ENCODE results near the gene CLINT1. TPM values are rescaled to one million over a fixed set of nuclear protein-coding genes. Genes with fewer than 3 reads are reported as not detected.
"Not testable (repeated sequence)": the region's sequence is repeated elsewhere in the genome, so short reads cannot be mapped to it uniquely, and the experiment has no call there.

CLINT1 gene
- total RNA-seq, 5 donors from 2014 or later (not counting 1 experiment from before 2014, with no cell fraction given): 61.1 to 78.6 (median 63.6) TPM

DNA sequence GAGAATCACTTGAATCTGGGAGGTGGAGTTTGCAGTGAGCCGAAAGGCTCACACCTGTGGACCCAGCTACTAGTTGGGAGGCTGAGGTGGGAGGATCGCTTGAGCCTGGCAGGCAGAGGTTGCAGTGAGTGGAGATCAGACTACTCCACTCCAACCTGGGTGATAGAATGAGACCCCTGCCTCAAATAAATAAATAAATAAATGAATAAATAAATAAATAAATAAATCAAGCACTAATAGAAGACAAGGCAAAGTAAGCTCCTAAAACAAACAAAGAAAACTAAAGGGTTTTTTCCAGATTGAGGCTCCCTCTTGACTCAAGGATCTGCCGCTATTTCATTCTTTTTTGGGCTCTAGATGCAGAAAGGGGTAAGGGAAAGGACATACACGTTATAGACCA lies 34.7 kb upstream of the CLINT1 start:
- Histone ChIP-seq H3K27me3 (replicated peaks in 1 of 2; ENCODE audit: control insufficient read depth in 2 of 2, extremely low read depth in 1 of 2, insufficient read depth in 2 of 2, low read length in 1 of 2) (no peaks in the 10 kb centered on the region), H3K4me1 (ENCODE audit: control insufficient read depth in 1 of 2, extremely low read depth in 1 of 2, insufficient read depth in 2 of 2, low read length in 2 of 2) (peaks cover 5 to 7% of the 10 kb centered on the region in 2 experiments), H3K36me3 (ENCODE audit: control insufficient read depth in 2 of 2, extremely low read depth in 1 of 2, insufficient read depth in 1 of 2, low read length in 1 of 2) (no peaks in the 10 kb centered on the region), H3K4me3 (ENCODE audit: control insufficient read depth in 1 of 2, extremely low read depth in 1 of 2, low read length in 1 of 2) (no peak overlapping the region), H3K27ac (ENCODE audit: low read length) (no peak overlapping the region), H3K9me3 (no peaks in the 10 kb centered on the region)
- 60% methylated on average over 1 of the region's 4 CpGs for WGBS (ENCODE audit: insufficient coverage)
- Mint-ChIP-seq H3K4me1 (peaks cover 5 to 15% (median 12%) of the 10 kb centered on the region in 3 donors), H3K36me3 (no peaks in the 10 kb centered on the region), H3K4me3 (no peak overlapping the region), H3K27ac (no peak overlapping the region), H3K9me3 (no peaks in the 10 kb centered on the region), H3K27me3 (no peaks in the 10 kb centered on the region)
- ATAC-seq (replicated peaks in 1 of 4): no peak
- CTCF ChIA-PET: interaction anchor here in 1 of 2 donors (0.6 kb wide), 1 partner anchor 38 kb away, joined by 3 read pairs; no protein-coding TSS in a partner anchor
- no peak for DNase-seq
- POLR2A ChIA-PET: no interaction called here

DNA sequence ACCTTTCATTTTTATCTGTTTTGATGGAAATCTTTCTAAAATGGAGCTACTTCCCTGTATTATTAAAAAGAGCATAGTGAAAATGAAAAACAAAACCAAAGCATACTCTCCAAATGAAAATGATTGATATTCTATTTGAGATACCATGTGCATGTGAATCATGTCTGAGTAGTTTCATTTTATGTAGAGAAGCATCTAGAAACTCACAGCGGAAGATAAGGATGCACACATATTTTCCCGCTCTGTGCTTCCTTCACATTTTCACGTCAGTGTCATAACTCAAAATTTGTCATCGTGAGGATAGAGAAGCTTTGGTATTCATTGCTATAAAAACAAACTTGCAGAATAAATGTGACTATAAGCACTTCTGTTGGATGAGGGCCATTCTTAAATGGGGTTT lies 34.0 kb upstream of the CLINT1 start:
- no peak overlapping the region for H3K4me3 Mint-ChIP-seq
- peaks cover 5 to 15% (median 12%) of the 10 kb centered on the region in 3 donors for H3K4me1 Mint-ChIP-seq
- no peaks in the 10 kb centered on the region for H3K27me3 Mint-ChIP-seq
- ChIA-PET CTCF (interaction anchor here (0.6 to 0.8 kb wide), 3 partner anchors 25 to 61 kb away, joined by 3 to 4 read pairs (median 3); no protein-coding TSS in a partner anchor), POLR2A (no interaction called here)
- no peaks in the 10 kb centered on the region for H3K36me3 Mint-ChIP-seq
- WGBS (ENCODE audit: insufficient coverage): no CpG with 5 or more reads among the region's 4 CpGs
- no peaks in the 10 kb centered on the region for H3K9me3 Mint-ChIP-seq
- H3K27ac Mint-ChIP-seq: no peak overlapping the region
- Histone ChIP-seq H3K27me3 (replicated peaks in 1 of 2; ENCODE audit: control insufficient read depth in 2 of 2, extremely low read depth in 1 of 2, insufficient read depth in 2 of 2, low read length in 1 of 2) (no peaks in the 10 kb centered on the region), H3K36me3 (ENCODE audit: control insufficient read depth in 2 of 2, extremely low read depth in 1 of 2, insufficient read depth in 1 of 2, low read length in 1 of 2) (no peaks in the 10 kb centered on the region), H3K27ac (ENCODE audit: low read length) (no peak overlapping the region), H3K4me3 (ENCODE audit: control insufficient read depth in 1 of 2, extremely low read depth in 1 of 2, low read length in 1 of 2) (no peak overlapping the region), H3K9me3 (no peaks in the 10 kb centered on the region), H3K4me1 (ENCODE audit: control insufficient read depth in 1 of 2, extremely low read depth in 1 of 2, insufficient read depth in 2 of 2, low read length in 2 of 2) (peaks cover 5 to 7% of the 10 kb centered on the region in 2 experiments)
- DNase-seq (no peak), ATAC-seq (replicated peaks in 1 of 4) (no peak)

DNA sequence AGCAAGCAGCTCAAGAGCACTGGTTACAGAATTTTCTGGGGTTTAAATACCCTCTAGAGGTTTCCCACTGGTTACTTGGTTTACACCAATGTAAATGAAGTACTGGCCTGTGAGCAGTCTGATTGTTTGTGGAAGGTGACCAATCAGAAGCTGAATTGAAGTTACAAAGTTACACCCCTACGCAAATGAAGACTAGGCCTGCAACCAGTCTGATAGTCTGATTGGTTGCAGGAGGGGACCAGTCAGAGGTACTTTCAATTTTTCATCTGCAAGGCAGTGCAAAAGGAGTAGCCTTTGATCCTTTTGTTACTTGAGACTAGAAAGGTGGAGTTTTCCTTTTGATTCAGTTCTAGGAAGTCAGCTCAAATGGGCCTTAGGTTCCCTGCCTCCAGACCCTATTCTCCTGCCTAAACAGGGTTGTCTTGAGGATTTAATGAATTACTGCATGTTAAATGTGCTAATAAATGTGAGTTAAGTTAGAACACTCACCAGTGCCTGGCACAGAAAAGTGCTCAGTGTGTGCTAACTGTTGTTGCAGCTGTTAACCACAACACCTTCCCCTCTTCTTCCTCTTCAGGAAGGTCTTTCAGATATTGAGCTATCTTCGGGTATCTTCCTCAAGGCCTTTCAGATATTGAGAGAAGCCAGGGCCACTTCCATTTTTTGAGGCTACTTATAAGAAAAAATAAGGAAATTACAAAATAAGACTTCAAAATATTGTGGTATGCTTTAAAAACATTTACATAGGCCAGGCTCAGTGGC lies 32.1 kb upstream of the CLINT1 start:
- POLR2A ChIA-PET: interaction anchor here in 1 of 2 donors (0.7 to 0.9 kb wide), 2 partner anchors 16 to 200 kb away, joined by 3 read pairs; no protein-coding TSS in a partner anchor
- CTCF ChIA-PET: interaction anchor here in 1 of 2 donors (0.5 kb wide), 1 partner anchor 139 kb away, joined by 4 read pairs; no protein-coding TSS in a partner anchor
- Mint-ChIP-seq H3K27me3 (no peaks in the 10 kb centered on the region), H3K27ac (peak overlapping the region; percentile 39 to 74), H3K9me3 (no peaks in the 10 kb centered on the region), H3K4me3 (no peak overlapping the region), H3K36me3 (no peaks in the 10 kb centered on the region), H3K4me1 (peaks cover 5 to 15% (median 12%) of the 10 kb centered on the region in 3 donors)
- no peaks in the 10 kb centered on the region for H3K27me3 ChIP-seq (replicated peaks in 1 of 2; ENCODE audit: control insufficient read depth in 2 of 2, extremely low read depth in 1 of 2, insufficient read depth in 2 of 2, low read length in 1 of 2)
- WGBS (ENCODE audit: insufficient coverage): no CpG with 5 or more reads among the region's 2 CpGs
- H3K4me1 ChIP-seq (ENCODE audit: control insufficient read depth in 1 of 2, extremely low read depth in 1 of 2, insufficient read depth in 2 of 2, low read length in 2 of 2): peaks cover 5 to 7% of the 10 kb centered on the region in 2 experiments
- ATAC-seq (replicated peaks in 1 of 4) (peak; percentile 27 to 91 (median 39)), DNase-seq (peak in 1 of 35 experiments; percentile 28)
- no peak overlapping the region for H3K4me3 ChIP-seq (ENCODE audit: control insufficient read depth in 1 of 2, extremely low read depth in 1 of 2, low read length in 1 of 2)
- peak overlapping the region; percentile 36 for H3K27ac ChIP-seq (ENCODE audit: low read length)
- no peaks in the 10 kb centered on the region for H3K9me3 ChIP-seq
- H3K36me3 ChIP-seq (ENCODE audit: control insufficient read depth in 2 of 2, extremely low read depth in 1 of 2, insufficient read depth in 1 of 2, low read length in 1 of 2): no peaks in the 10 kb centered on the region

DNA sequence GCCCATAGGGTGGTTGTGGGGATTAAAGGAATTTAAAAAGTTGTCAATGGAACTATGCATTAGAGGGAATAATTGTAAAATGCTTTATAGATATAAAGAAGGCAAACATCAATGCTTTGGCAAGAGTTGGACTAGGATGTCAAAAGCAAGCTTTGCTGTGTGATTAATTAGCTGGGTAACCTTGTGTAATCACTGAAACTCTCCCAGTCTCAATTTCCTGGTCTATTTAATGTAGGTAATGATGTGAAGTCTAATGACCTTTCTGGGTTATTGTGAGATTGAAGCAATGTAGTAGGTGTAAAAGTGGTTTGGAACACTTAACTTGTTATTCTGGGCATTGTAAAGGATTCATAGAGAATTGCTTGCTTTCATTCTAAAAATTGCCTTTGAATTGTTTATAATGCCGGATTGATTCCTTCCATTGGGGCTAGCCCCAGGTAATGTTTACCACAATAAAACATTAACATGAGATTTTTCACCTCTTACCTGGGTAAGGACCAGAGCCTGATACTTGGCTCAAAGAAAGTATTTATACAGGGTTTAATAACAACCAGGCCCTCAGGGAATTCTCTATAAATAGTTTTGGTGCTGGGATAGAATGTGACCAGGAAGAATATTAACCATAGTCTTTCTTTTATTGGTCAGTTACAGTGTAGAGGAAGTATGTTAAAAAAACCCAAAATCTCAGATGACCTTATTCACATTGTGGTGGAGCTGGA lies 30.0 kb upstream of the CLINT1 start:
- POLR2A ChIA-PET: no interaction called here
- Histone ChIP-seq H3K36me3 (ENCODE audit: control insufficient read depth in 2 of 2, extremely low read depth in 1 of 2, insufficient read depth in 1 of 2, low read length in 1 of 2) (no peaks in the 10 kb centered on the region), H3K4me1 (ENCODE audit: control insufficient read depth in 1 of 2, extremely low read depth in 1 of 2, insufficient read depth in 2 of 2, low read length in 2 of 2) (peaks cover 5 to 7% of the 10 kb centered on the region in 2 experiments), H3K4me3 (ENCODE audit: control insufficient read depth in 1 of 2, extremely low read depth in 1 of 2, low read length in 1 of 2) (no peak overlapping the region), H3K9me3 (no peaks in the 10 kb centered on the region), H3K27ac (ENCODE audit: low read length) (no peak overlapping the region), H3K27me3 (replicated peaks in 1 of 2; ENCODE audit: control insufficient read depth in 2 of 2, extremely low read depth in 1 of 2, insufficient read depth in 2 of 2, low read length in 1 of 2) (no peaks in the 10 kb centered on the region)
- no peaks in the 10 kb centered on the region for H3K27me3 Mint-ChIP-seq
- WGBS (ENCODE audit: insufficient coverage): no CpG with 5 or more reads among the region's 1 CpG
- ATAC-seq (replicated peaks in 1 of 4) (no peak), DNase-seq (no peak)
- CTCF ChIA-PET: no interaction called here
- H3K4me1 Mint-ChIP-seq: peaks cover 5 to 15% (median 12%) of the 10 kb centered on the region in 3 donors
- no peak overlapping the region for H3K4me3 Mint-ChIP-seq
- no peaks in the 10 kb centered on the region for H3K9me3 Mint-ChIP-seq
- H3K27ac Mint-ChIP-seq: no peak overlapping the region
- no peaks in the 10 kb centered on the region for H3K36me3 Mint-ChIP-seq

DNA sequence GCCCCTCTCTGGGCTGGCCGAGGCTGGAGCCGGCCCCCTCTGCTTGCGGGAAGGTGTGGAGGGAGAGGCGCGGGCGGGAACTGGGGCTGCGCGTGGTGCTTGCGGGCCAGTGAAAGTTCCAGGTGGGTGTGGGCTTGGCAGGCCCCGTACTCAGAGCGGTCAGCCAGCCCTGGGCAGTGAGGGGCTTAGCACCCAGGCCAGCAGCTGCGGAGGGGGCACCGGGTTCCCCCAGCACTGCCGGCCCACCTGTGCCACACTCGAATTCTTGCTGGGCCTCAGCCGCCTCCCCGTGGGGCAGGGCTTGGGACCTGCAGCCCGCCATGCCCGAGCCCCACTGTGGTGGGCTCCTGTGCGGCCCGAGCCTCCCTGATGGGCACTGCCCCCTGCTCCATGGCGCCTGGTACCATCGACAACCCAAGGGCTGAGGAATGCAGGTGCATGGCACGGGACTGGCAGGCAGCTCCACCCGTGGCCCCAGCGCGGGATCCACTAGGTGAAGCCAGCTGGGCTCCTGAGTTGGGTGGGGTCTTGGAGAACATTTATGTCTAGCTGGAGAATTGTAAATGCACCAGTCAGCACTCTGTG lies 27.9 kb upstream of the CLINT1 start:
- H3K27me3 Mint-ChIP-seq: no peaks in the 10 kb centered on the region
- no peaks in the 10 kb centered on the region for H3K27me3 ChIP-seq (replicated peaks in 1 of 2; ENCODE audit: control insufficient read depth in 2 of 2, extremely low read depth in 1 of 2, insufficient read depth in 2 of 2, low read length in 1 of 2)
- H3K4me1 Mint-ChIP-seq: peaks cover 0 to 10% (median 10%) of the 10 kb centered on the region in 3 donors
- H3K36me3 Mint-ChIP-seq: no peaks in the 10 kb centered on the region
- POLR2A ChIA-PET: no interaction called here
- H3K9me3 ChIP-seq: no peaks in the 10 kb centered on the region
- DNase-seq: no peak
- H3K27ac Mint-ChIP-seq: no peak overlapping the region
- H3K4me1 ChIP-seq (ENCODE audit: control insufficient read depth in 1 of 2, extremely low read depth in 1 of 2, insufficient read depth in 2 of 2, low read length in 2 of 2): peaks cover 5 to 7% of the 10 kb centered on the region in 2 experiments
- H3K27ac ChIP-seq (ENCODE audit: low read length): no peak overlapping the region
- CTCF ChIA-PET: no interaction called here
- H3K4me3 Mint-ChIP-seq: no peak overlapping the region
- H3K4me3 ChIP-seq (ENCODE audit: control insufficient read depth in 1 of 2, extremely low read depth in 1 of 2, low read length in 1 of 2): no peak overlapping the region
- H3K9me3 Mint-ChIP-seq: no peaks in the 10 kb centered on the region
- H3K36me3 ChIP-seq (ENCODE audit: control insufficient read depth in 2 of 2, extremely low read depth in 1 of 2, insufficient read depth in 1 of 2, low read length in 1 of 2): no peaks in the 10 kb centered on the region
- 97% methylated on average over 26 of the region's 27 CpGs for WGBS (ENCODE audit: insufficient coverage)
- no peak for ATAC-seq (replicated peaks in 1 of 4)

DNA sequence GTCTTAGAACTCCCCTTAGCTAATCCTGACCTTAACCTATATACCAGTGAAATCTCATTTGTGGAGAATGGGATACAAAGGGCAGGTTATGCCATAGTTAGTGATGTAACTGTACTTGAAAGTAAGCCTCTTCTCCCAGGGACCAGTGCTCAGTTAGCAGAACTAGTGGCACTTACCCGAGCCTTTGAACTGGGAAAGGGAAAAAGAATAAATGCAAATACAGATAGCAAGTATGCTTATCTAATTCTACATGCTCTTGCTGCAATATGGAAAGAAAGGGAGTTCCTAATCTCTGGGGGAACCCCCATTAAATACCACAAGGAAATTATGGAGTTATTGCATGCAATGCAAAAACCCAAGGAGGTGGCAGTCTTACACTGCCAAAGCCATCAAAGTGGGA lies 26.1 kb upstream of the CLINT1 start:
- H3K9me3 ChIP-seq; H3K4me3 ChIP-seq (ENCODE audit: control insufficient read depth in 1 of 2, extremely low read depth in 1 of 2, low read length in 1 of 2); DNase-seq; H3K4me1 Mint-ChIP-seq; H3K27ac Mint-ChIP-seq; H3K9me3 Mint-ChIP-seq; H3K27ac ChIP-seq (ENCODE audit: low read length); H3K4me3 Mint-ChIP-seq; H3K27me3 ChIP-seq (replicated peaks in 1 of 2; ENCODE audit: control insufficient read depth in 2 of 2, extremely low read depth in 1 of 2, insufficient read depth in 2 of 2, low read length in 1 of 2); H3K36me3 ChIP-seq (ENCODE audit: control insufficient read depth in 2 of 2, extremely low read depth in 1 of 2, insufficient read depth in 1 of 2, low read length in 1 of 2); H3K27me3 Mint-ChIP-seq; CTCF ChIA-PET; ATAC-seq (replicated peaks in 1 of 4); H3K36me3 Mint-ChIP-seq; POLR2A ChIA-PET; H3K4me1 ChIP-seq (ENCODE audit: control insufficient read depth in 1 of 2, extremely low read depth in 1 of 2, insufficient read depth in 2 of 2, low read length in 2 of 2): not testable (repeated sequence)
- no CpG with 5 or more reads among the region's 1 CpG for WGBS (ENCODE audit: insufficient coverage)
